K562 (cell line): ENCODE results near the gene RSPH3. TPM values are rescaled to one million over a fixed set of nuclear protein-coding genes. Genes with fewer than 3 reads are reported as not detected.

ENCODE experiments used
- EP400 ChIP-seq: fragments of 450-650 bp; IDR thresholded peaks from 2 replicates; pipeline ENCODE4 v1.6.1; 2017; ENCODE audit warnings: antibody characterized with exemption, mild to moderate bottlenecking, moderate library complexity
- FOXJ2 ChIP-seq: fragments of 200-800 bp; sonication (Bioruptor generic); IDR thresholded peaks from 2 replicates; pipeline ENCODE4 v1.6.1; 2016; ENCODE audit warnings: missing genetic modification characterization, missing compliant biosample characterization
- HDAC3 ChIP-seq: fragments of 450-650 bp; IDR thresholded peaks from 2 replicates; pipeline ENCODE4 v1.6.1; 2018; ENCODE audit warnings: borderline replicate concordance, mild to moderate bottlenecking, moderate library complexity; ENCODE audit not compliant: partially characterized antibody
- POLR2H ChIP-seq: IDR thresholded peaks from 2 replicates; pipeline ENCODE4 v1.6.1; 2016; ENCODE audit warnings: missing genetic modification characterization, low read depth, mild to moderate bottlenecking, control low read depth, missing compliant biosample characterization, moderate library complexity
- TFAM ChIP-seq: fragments of 250-450 bp; sonication (Bioruptor Pico); conservative IDR thresholded peaks from 2 replicates; pipeline ENCODE4 v1.5.0; 2021; ENCODE audit warnings: mild to moderate bottlenecking, moderate library complexity
- ZNF263 ChIP-seq: sonication (generic); formaldehyde crosslinking; IDR thresholded peaks from 2 replicates; pipeline ENCODE4 v1.8.0; 2022; ENCODE audit warnings: mild to moderate bottlenecking, missing genetic modification reagents, borderline replicate concordance
- ZNF77 ChIP-seq: fragments of 250-450 bp; sonication (Bioruptor Pico); IDR thresholded peaks from 2 replicates; pipeline ENCODE4 v1.5.0; 2020
- ZNF778 ChIP-seq: fragments of 450-650 bp; formaldehyde crosslinking; IDR thresholded peaks from 2 replicates; pipeline ENCODE4 v1.4.0; 2020; ENCODE audit warnings: mild to moderate bottlenecking, moderate library complexity
- polyA plus RNA-seq, 8 experiments: library from polyadenylated mRNA; depleted of rRNA in 4 of 8; stranded (reverse) in 5 of 8; unstranded in 3 of 8; fragments of >200 nt; fragmentation: Nextera tagmentation in 2 of 8; fragmentation: Illumina TruSeq in 1 of 8; extraction: Ambion mirVana in 2 of 8; extraction: Trizol in 1 of 8; gene quantifications; 2 replicates each; pipeline versions ENCODE4 v1.2.1 to v1.2.3, GENCODE V29; 2011 to 2014; ENCODE audit warnings: inconsistent platforms in 1 of 8, missing spikeins in 1 of 8
- total RNA-seq, 7 experiments: library from RNA; depleted of rRNA in 6 of 7; stranded (reverse); fragments of >200 nt in 6 of 7; fragmentation: Illumina TruSeq in 2 of 7; extraction: Trizol in 2 of 7; gene quantifications; 2 replicates each; pipeline versions ENCODE4 v1.2.1 to v1.2.3, GENCODE V29; 2011 to 2021; ENCODE audit warnings: low replicate concordance in 1 of 7
- TF ChIP-seq, protein P1 (sequence below): sonication (generic); formaldehyde crosslinking; IDR thresholded peaks from 2 replicates; pipeline ENCODE4 v1.8.1; 2023; ENCODE audit warnings: mild to moderate bottlenecking, missing genetic modification reagents
- TF ChIP-seq, protein P2 (sequence below): fragments of 250-450 bp; sonication (Bioruptor Pico); IDR thresholded peaks from 2 replicates; pipeline ENCODE4 v1.8.0; 2021; ENCODE audit warnings: borderline replicate concordance, mild to moderate bottlenecking, moderate library complexity; ENCODE audit not compliant: poor library complexity, severe bottlenecking

Gene RSPH3
- total and polyA plus RNA-seq, 9 of the 15 experiments (the other 6 are each of a cell fraction or from before 2014, with no cell fraction given) = 0.52 to 2.9 (median 1.5) TPM

DNA sequence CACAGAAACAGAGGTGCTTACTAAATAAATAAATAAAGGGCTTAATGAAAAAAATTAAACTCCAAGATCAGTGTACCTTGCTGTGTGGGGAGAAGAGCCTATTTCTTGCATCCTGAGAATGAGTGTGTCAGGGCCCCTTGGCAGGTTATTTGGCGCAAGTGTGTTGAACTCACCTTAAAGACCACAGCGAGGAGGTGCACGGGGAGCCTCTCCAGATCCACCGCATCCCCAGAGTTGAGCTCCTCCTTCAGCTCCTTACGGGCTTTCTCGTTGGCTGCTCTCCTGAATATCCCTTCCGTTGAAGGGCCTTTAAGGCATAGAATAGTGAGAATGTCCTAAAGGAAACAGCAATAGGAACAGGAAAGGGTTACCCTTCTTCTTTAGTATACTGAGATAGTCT, 41.2 kb upstream of the RSPH3 start (continued):
- TF ChIP-seq, protein P1, sequence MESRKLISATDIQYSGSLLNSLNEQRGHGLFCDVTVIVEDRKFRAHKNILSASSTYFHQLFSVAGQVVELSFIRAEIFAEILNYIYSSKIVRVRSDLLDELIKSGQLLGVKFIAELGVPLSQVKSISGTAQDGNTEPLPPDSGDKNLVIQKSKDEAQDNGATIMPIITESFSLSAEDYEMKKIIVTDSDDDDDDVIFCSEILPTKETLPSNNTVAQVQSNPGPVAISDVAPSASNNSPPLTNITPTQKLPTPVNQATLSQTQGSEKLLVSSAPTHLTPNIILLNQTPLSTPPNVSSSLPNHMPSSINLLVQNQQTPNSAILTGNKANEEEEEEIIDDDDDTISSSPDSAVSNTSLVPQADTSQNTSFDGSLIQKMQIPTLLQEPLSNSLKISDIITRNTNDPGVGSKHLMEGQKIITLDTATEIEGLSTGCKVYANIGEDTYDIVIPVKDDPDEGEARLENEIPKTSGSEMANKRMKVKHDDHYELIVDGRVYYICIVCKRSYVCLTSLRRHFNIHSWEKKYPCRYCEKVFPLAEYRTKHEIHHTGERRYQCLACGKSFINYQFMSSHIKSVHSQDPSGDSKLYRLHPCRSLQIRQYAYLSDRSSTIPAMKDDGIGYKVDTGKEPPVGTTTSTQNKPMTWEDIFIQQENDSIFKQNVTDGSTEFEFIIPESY = no peak
- TF ChIP-seq FOXJ2 (no peak), EP400 (no peak), ZNF778 (CRISPR knock-in tag) (no peak), TFAM (CRISPR knock-in tag) (no peak), HDAC3 (no peak), ZNF77 (CRISPR knock-in tag) (no peak), ZNF263 (CRISPR knock-in tag) (no peak), POLR2H (tag) (no peak)
- TF ChIP-seq, protein P2, sequence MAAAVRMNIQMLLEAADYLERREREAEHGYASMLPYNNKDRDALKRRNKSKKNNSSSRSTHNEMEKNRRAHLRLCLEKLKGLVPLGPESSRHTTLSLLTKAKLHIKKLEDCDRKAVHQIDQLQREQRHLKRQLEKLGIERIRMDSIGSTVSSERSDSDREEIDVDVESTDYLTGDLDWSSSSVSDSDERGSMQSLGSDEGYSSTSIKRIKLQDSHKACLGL (CRISPR knock-in tag) = no peak
